ENCODE results near the gene RALGDS. TPM values are rescaled to one million over a fixed set of nuclear protein-coding genes. Genes with fewer than 3 reads are reported as not detected.

RALGDS gene
- total and polyA plus RNA-seq, 2 experiments from 2014 or later = 8.6 to 20.3 TPM

DNA sequence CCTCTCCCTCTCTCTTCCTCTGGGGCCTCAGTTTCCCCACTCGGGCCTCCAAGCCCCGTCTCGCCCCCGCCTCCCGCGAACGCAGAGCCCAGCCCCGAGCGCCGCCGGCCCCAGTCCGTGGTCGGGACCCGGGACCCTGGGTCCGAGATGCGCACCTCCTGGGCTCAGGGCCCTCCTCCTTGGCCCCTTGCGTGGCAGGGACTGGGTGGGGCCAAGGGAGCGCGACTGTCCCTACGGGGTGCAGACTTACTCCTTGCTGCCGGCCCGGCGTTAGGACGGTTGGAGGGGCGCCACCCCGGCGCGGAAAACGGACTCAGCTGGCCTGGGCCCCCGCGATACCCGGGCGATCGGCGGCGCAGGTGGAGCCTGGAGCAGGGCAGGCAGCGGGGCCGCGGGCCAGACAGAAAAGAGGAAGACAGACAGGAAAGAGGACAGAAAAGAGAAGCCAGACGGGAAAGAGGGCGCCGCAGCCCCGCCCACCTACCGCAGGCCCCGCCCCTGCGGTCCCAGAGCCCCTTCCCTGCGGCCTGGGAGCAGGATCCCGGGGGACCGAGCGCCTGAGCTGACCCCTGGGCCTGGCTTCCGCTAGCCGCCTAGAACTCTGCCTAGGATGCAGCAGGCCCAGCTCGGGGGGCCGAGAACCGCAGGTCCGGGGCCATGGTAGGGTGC lies 42.6 kb upstream of the RALGDS start, which contains the start of gene GBGT1:
GBGT1 (minus strand) TSS at position 411 of the 669 bp plus-strand sequence. CDS start 1,502 bp downstream, outside the sequence.
- Histone ChIP-seq H3K9me2 (ENCODE audit: insufficient read depth) (no peaks in the 10 kb centered on the region), H2AFZ (peak within 1 kb of the TSS; percentile 95), H3K4me3 (peak within 1 kb of the TSS; percentile 89), H3K4me2 (peak within 1 kb of the TSS; percentile 90), H3F3A (replicated peaks; ENCODE audit: low read depth) (no peaks in the 10 kb centered on the region), H3K36me3 (ENCODE audit: insufficient read depth) (no peaks in the 10 kb centered on the region), H4K20me1 (replicated peaks; ENCODE audit: insufficient read depth) (no peaks in the 10 kb centered on the region; the same call in 1 of the 2 replicates), H3K4me1 (ENCODE audit: insufficient read depth) (no peaks in the 10 kb centered on the region), H3K27me3 (ENCODE audit: insufficient read depth) (peaks cover 13% of the 10 kb centered on the region), H3K27ac (ENCODE audit: low read depth) (no peak within 1 kb of the TSS), H3K79me2 (replicated peaks; ENCODE audit: insufficient read depth) (no peaks in the 10 kb centered on the region)
- DNase-seq (ENCODE audit: low spot score) = peak; percentile 79
- Mint-ChIP-seq H3K27ac (no peak within 1 kb of the TSS), H3K36me3 (ENCODE audit: low read depth) (peaks cover 11% of the 10 kb centered on the region; the same call in 1 of the 3 replicates), H3K9me3 (no peaks in the 10 kb centered on the region), H3K27me3 (ENCODE audit: insufficient read depth, low read depth, poor library complexity) (peaks cover 25% of the 10 kb centered on the region), H3K4me1 (peaks cover 6% of the 10 kb centered on the region; the same call in 2 of the 3 replicates), H3K4me3 (peak within 1 kb of the TSS; percentile 74)
- ATAC-seq = peak; percentile 82
- TF ChIP-seq POLR2AphosphoS5 (IDR thresholded peaks at IDR 0.05; ENCODE audit: low read depth) (peak; percentile 72), STAT1 (IDR thresholded peaks at IDR 0.05; ENCODE audit: unreplicated experiment) (no peak)

DNA sequence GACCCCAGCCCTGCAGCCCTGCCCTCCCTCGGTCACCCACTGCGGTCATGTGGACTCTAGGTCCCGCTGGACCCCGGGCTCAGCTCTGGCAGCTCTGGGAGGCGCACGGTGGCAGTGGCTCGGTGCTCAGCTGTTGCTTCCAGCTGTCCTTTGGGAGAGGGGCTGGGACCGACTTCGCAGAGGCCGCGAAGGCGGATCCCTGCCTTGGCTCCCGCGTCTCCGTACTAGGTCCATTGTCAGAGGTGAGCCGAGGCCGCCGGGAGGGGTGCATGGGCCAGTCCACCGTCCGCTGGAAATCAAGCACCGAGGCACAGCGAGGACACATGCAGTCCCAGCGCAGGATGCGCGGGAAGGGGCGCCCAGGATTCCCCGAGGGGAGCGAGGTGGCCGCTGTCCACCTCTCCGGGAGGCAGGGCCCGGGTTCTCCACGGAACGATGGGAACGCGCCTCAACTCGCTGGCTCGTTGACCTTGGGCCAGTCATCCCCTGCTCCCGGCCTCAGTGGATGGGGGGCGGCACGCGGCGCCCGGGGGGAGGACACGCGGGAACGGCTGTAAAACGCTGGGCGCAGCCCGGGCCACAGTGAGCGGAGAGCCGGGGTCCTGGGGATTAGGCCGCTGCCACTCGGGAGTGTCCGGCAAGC lies 41.9 kb upstream of the RALGDS start:
- Mint-ChIP-seq H3K4me3 (peak overlapping the region; percentile 74), H3K27ac (no peak overlapping the region), H3K36me3 (ENCODE audit: low read depth) (peaks cover 14% of the 10 kb centered on the region; the same call in 1 of the 3 replicates), H3K9me3 (no peaks in the 10 kb centered on the region), H3K27me3 (ENCODE audit: insufficient read depth, low read depth, poor library complexity) (peaks cover 24% of the 10 kb centered on the region), H3K4me1 (peaks cover 2% of the 10 kb centered on the region; the same call in 2 of the 3 replicates)
- no peak for DNase-seq (ENCODE audit: low spot score)
- TF ChIP-seq, protein P1, sequence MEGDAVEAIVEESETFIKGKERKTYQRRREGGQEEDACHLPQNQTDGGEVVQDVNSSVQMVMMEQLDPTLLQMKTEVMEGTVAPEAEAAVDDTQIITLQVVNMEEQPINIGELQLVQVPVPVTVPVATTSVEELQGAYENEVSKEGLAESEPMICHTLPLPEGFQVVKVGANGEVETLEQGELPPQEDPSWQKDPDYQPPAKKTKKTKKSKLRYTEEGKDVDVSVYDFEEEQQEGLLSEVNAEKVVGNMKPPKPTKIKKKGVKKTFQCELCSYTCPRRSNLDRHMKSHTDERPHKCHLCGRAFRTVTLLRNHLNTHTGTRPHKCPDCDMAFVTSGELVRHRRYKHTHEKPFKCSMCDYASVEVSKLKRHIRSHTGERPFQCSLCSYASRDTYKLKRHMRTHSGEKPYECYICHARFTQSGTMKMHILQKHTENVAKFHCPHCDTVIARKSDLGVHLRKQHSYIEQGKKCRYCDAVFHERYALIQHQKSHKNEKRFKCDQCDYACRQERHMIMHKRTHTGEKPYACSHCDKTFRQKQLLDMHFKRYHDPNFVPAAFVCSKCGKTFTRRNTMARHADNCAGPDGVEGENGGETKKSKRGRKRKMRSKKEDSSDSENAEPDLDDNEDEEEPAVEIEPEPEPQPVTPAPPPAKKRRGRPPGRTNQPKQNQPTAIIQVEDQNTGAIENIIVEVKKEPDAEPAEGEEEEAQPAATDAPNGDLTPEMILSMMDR (conservative IDR thresholded peaks at IDR 0.05; ENCODE audit: low read depth in 2 of 2) = no peak
- TF ChIP-seq ZNF331 (CRISPR knock-in tag; IDR thresholded peaks at IDR 0.05; ENCODE audit: low read depth) (no peak), NANOG (IDR thresholded peaks at IDR 0.05; ENCODE audit: borderline replicate concordance) (no peak), STAT1 (IDR thresholded peaks at IDR 0.05; ENCODE audit: unreplicated experiment) (no peak), ZNF114 (CRISPR knock-in tag; IDR thresholded peaks at IDR 0.05) (no peak), JUNB (IDR thresholded peaks at IDR 0.05; ENCODE audit: unreplicated experiment) (no peak)
- TF ChIP-seq, protein P2, sequence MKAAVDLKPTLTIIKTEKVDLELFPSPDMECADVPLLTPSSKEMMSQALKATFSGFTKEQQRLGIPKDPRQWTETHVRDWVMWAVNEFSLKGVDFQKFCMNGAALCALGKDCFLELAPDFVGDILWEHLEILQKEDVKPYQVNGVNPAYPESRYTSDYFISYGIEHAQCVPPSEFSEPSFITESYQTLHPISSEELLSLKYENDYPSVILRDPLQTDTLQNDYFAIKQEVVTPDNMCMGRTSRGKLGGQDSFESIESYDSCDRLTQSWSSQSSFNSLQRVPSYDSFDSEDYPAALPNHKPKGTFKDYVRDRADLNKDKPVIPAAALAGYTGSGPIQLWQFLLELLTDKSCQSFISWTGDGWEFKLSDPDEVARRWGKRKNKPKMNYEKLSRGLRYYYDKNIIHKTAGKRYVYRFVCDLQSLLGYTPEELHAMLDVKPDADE (IDR thresholded peaks at IDR 0.05) = no peak
- Histone ChIP-seq H3K36me3 (ENCODE audit: insufficient read depth) (no peaks in the 10 kb centered on the region), H3K4me3 (peak overlapping the region; percentile 89), H3K27me3 (ENCODE audit: insufficient read depth) (peaks cover 13% of the 10 kb centered on the region), H3K4me2 (peak overlapping the region; percentile 90), H3K9me2 (ENCODE audit: insufficient read depth) (no peaks in the 10 kb centered on the region), H4K20me1 (replicated peaks; ENCODE audit: insufficient read depth) (no peaks in the 10 kb centered on the region; the same call in 1 of the 2 replicates), H3K27ac (ENCODE audit: low read depth) (no peak overlapping the region), H3K79me2 (replicated peaks; ENCODE audit: insufficient read depth) (no peaks in the 10 kb centered on the region), H3F3A (replicated peaks; ENCODE audit: low read depth) (no peaks in the 10 kb centered on the region), H2AFZ (peak overlapping the region; percentile 95), H3K4me1 (ENCODE audit: insufficient read depth) (no peaks in the 10 kb centered on the region)
- ATAC-seq = peak; percentile 55
